HFF-Myc (cell line): ENCODE measurements around the gene SMIM41.

Experiments
- DNase-seq: peaks from one replicate; pipeline ENCODE4 v3.0.0-alpha.2; 2011; ENCODE audit warnings: low read depth; ENCODE audit errors: extremely low read depth
- H3K4me3 ChIP-seq: replicated peaks from 2 replicates; pipeline ENCODE4 v1.5.1; 2011; ENCODE audit warnings: low read depth, mild to moderate bottlenecking, control low read depth, low read length
- TF ChIP-seq, protein P1 (sequence below): IDR thresholded peaks from 2 replicates; pipeline ENCODE4 v1.5.1; 2012; ENCODE audit warnings: mild to moderate bottlenecking, low read depth, low read length, control low read depth; ENCODE audit errors: missing control alignments

The SMIM41 gene

DNA sequence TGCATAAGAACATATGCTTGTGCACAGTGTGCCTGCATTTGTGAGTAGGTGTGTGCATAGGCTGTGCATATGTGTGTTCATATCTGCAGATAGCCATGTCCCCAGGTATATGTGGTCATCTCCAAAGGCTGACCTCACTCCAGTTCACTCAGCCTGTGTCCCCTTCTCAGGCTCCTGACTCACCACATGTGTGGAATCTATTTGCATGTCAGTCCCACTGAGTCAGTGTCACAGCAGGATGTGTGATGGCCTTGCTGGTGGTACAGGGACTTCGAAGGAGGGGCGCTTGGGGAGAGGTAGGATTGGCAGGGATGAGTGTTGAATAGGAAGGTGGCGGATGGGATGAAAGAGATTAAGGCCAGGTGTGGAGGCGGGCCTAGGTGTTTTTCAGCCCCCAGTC lies 76.8 kb downstream of the SMIM41 start:
- TF ChIP-seq, protein P1, sequence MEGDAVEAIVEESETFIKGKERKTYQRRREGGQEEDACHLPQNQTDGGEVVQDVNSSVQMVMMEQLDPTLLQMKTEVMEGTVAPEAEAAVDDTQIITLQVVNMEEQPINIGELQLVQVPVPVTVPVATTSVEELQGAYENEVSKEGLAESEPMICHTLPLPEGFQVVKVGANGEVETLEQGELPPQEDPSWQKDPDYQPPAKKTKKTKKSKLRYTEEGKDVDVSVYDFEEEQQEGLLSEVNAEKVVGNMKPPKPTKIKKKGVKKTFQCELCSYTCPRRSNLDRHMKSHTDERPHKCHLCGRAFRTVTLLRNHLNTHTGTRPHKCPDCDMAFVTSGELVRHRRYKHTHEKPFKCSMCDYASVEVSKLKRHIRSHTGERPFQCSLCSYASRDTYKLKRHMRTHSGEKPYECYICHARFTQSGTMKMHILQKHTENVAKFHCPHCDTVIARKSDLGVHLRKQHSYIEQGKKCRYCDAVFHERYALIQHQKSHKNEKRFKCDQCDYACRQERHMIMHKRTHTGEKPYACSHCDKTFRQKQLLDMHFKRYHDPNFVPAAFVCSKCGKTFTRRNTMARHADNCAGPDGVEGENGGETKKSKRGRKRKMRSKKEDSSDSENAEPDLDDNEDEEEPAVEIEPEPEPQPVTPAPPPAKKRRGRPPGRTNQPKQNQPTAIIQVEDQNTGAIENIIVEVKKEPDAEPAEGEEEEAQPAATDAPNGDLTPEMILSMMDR = no peak
- DNase-seq = no peak
- no peak overlapping the region for H3K4me3 ChIP-seq

DNA sequence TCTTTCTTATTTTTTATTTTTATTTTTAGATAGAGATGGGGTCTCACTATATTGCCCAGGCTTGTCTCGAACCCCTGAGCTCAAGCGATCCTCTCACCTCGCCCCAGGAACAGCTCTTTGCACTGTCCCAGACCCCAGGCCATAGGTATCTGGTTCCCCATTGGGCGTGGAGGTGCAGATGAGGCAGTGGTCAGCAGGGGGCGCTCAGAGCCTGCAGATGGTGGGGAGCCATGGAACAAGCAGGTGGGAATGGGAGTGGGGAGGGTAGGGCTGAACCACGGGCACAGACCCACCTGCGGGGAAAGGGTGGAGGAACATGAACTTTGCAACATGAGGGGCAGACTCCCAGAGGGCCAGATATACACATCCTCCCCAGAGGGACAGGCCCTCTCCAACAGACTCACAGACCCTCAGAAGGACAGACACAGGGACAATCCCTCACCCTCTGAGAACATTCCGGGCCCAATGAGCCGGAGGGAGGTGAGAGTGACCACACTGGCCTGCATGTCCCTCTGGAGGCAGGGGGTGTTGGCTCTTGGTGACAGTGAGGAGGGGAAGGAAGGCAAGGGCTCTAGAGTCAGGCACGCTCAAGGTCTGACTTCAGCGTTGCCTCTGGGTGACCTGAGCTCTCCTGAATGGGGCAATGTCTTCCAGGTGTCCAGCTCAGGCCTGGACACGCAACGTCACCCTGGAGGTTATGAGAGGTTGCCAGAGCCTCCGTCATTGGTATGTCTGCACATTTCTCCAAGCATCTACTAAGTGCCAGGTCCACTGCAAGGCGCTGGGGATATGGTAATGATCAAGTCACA lies 77.5 kb downstream of the SMIM41 start:
- no peak overlapping the region for H3K4me3 ChIP-seq
- DNase-seq = peak; percentile 29
- TF ChIP-seq, protein P1 = peak; percentile 97

DNA sequence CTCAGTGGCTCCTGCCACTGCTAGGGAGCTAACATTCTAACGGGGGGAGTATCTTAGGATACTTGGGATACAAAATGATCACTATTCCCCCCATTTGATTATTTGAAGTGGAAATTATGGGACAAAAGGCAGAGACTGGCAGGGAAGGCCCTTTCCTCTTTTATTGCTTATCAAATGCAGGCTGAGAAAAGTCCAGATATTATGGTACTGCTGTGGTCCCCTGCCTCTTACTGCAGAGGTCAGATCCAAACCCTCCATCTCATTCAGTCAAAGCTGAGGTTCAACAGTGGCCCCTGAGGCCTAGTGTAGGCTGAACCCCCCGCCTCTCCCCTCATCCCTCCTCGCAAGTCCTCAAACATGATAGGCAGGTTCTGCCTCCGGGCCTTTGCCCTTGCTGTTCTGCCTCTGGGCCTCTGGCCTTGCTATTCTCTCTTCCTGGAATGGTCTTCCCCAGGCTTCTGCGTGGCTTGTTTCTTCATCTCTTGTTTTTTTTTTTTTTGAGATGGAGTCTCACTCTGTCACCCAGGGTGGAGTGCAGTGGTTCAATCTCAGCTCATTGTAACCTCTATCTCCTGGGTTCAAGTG lies 78.2 kb downstream of the SMIM41 start:
- no peak for DNase-seq
- H3K4me3 ChIP-seq = no peak overlapping the region
- TF ChIP-seq, protein P1 = no peak
